Fibroblast of lung (primary cell): ENCODE data around the gene CREB5.

Experiments
- CTCF ChIP-seq, 2 donors: IDR thresholded peaks in 1 of 2; conservative IDR thresholded peaks in 1 of 2; 1 replicate in 1 of 2; 2 replicates in 1 of 2; pipeline ENCODE4 v1.5.1; 2011 to 2012; ENCODE audit warnings: low read length in 2 of 2, control low read depth in 1 of 2, inconsistent platforms in 1 of 2, low read depth in 1 of 2, mild to moderate bottlenecking in 1 of 2
- EZH2 ChIP-seq: IDR thresholded peaks from 2 replicates; pipeline ENCODE4 v1.5.1; 2012; ENCODE audit warnings: low read length, control low read depth, mild to moderate bottlenecking; ENCODE audit errors: missing control alignments

- TF ChIP-seq CTCF (conservative IDR thresholded peaks at IDR 0.05 in 1 of 2, IDR thresholded peaks at IDR 0.05 in 1 of 2; ENCODE audit: low read depth in 1 of 2, low read length in 2 of 2) (no peak), EZH2 (no peak)
Observed at GRCh38 chr7:28778786-28779185, 366.5 kb downstream of the CREB5 start.
